GM06990 (cell line): ENCODE data around the gene C2CD4C.

Source experiments
- DNase-seq: peaks from one replicate; pipeline ENCODE4 v3.0.0-alpha.2; 2011; ENCODE audit not compliant: insufficient read length; ENCODE audit errors: extremely low read depth
- H3K27me3 ChIP-seq: replicated peaks from 2 replicates; pipeline ENCODE4 v1.6.0; 2011; ENCODE audit warnings: low read length; ENCODE audit not compliant: control insufficient read depth, insufficient read depth
- H3K36me3 ChIP-seq: 2 replicates; pipeline ENCODE4 v1.5.1; 2011; ENCODE audit warnings: low read length; ENCODE audit not compliant: control insufficient read depth, insufficient read depth
- H3K4me3 ChIP-seq: replicated peaks from 2 replicates; pipeline ENCODE4 v1.5.1; 2011; ENCODE audit warnings: low read depth, mild to moderate bottlenecking, control low read depth, low read length
- CTCF ChIP-seq: IDR thresholded peaks from 2 replicates; pipeline ENCODE4 v1.5.1; 2011; ENCODE audit warnings: low read length, control low read depth, mild to moderate bottlenecking, inconsistent platforms; ENCODE audit not compliant: insufficient read depth, poor library complexity, severe bottlenecking

C2CD4C gene

GRCh38 chr19:419721-420515 lies 11.0 kb upstream of the C2CD4C start:
- no peak for TF ChIP-seq CTCF
- no peaks in the 10 kb centered on the region for H3K36me3 ChIP-seq
- no peak overlapping the region for H3K4me3 ChIP-seq
- no peaks in the 10 kb centered on the region for H3K27me3 ChIP-seq
- no peak for DNase-seq

- H3K4me3 ChIP-seq = no peak overlapping the region
- no peak for TF ChIP-seq CTCF
- no peaks in the 10 kb centered on the region for H3K36me3 ChIP-seq
- H3K27me3 ChIP-seq = no peaks in the 10 kb centered on the region
- DNase-seq = no peak
These were observed 10.1 kb upstream of the C2CD4C start for GRCh38 chr19:418761-419671.

GRCh38 chr19:416416-416815 lies 7.5 kb upstream of the C2CD4C start:
- no peak for TF ChIP-seq CTCF
- H3K4me3 ChIP-seq = no peak overlapping the region

GRCh38 chr19:415292-415691 lies 6.3 kb upstream of the C2CD4C start:
- Histone ChIP-seq H3K36me3 (no peaks in the 10 kb centered on the region), H3K27me3 (no peaks in the 10 kb centered on the region), H3K4me3 (no peak overlapping the region)
- no peak for DNase-seq
- no peak for TF ChIP-seq CTCF

More at GRCh38 chr19:416416-416815, 7.5 kb upstream of the C2CD4C start:
- DNase-seq = no peak
- Histone ChIP-seq H3K36me3 (no peaks in the 10 kb centered on the region), H3K27me3 (no peaks in the 10 kb centered on the region)

- H3K36me3 ChIP-seq = no peaks in the 10 kb centered on the region
- H3K4me3 ChIP-seq = no peak overlapping the region
- H3K27me3 ChIP-seq = no peaks in the 10 kb centered on the region
- DNase-seq = no peak
- no peak for TF ChIP-seq CTCF
These were observed 4.9 kb upstream of the C2CD4C start for GRCh38 chr19:413756-414420.
